Measurements from ENCODE around the gene MFAP2.

- TF ChIP-seq, protein P1, sequence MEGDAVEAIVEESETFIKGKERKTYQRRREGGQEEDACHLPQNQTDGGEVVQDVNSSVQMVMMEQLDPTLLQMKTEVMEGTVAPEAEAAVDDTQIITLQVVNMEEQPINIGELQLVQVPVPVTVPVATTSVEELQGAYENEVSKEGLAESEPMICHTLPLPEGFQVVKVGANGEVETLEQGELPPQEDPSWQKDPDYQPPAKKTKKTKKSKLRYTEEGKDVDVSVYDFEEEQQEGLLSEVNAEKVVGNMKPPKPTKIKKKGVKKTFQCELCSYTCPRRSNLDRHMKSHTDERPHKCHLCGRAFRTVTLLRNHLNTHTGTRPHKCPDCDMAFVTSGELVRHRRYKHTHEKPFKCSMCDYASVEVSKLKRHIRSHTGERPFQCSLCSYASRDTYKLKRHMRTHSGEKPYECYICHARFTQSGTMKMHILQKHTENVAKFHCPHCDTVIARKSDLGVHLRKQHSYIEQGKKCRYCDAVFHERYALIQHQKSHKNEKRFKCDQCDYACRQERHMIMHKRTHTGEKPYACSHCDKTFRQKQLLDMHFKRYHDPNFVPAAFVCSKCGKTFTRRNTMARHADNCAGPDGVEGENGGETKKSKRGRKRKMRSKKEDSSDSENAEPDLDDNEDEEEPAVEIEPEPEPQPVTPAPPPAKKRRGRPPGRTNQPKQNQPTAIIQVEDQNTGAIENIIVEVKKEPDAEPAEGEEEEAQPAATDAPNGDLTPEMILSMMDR (conservative IDR thresholded peaks at IDR 0.05; ENCODE audit: low read depth, low read length), result no peak
- no peak for TF ChIP-seq EZH2 (IDR thresholded peaks at IDR 0.05; ENCODE audit: borderline replicate concordance, low read depth, low read length, poor library complexity, severe bottlenecking)
Observed at GRCh38 chr1:17023573-17023972, 43.2 kb upstream of the MFAP2 start.

All from A673 (cell line).